Mesenchymal stem cell (in vitro differentiated cells and primary cell): ENCODE measurements around the gene GRIN2C.

Source experiments
- DNase-seq: peaks from one replicate; pipeline ENCODE4 v3.0.0-alpha.2; 2013
- H2AFZ ChIP-seq: one replicate; pipeline ENCODE4 v1.6.1; 2013; ENCODE audit warnings: low read depth, mild to moderate bottlenecking, control low read depth, inconsistent platforms, low read length, moderate library complexity
- H2AK5ac ChIP-seq: 2 replicates; pipeline ENCODE4 v1.6.1; 2013; ENCODE audit warnings: low read length, moderate library complexity, mild to moderate bottlenecking, inconsistent platforms; ENCODE audit not compliant: severe bottlenecking
- H2BK120ac ChIP-seq: one replicate; pipeline ENCODE4 v1.6.1; 2013; ENCODE audit warnings: low read depth, mild to moderate bottlenecking, inconsistent platforms, low read length, moderate library complexity
- H2BK12ac ChIP-seq, 2 experiments: one replicate each; pipeline ENCODE4 v1.6.1; 2013; ENCODE audit warnings: inconsistent platforms in 2 of 2, low read length in 2 of 2, mild to moderate bottlenecking in 2 of 2, moderate library complexity in 2 of 2, control low read depth in 1 of 2
- H2BK15ac ChIP-seq: one replicate; pipeline ENCODE4 v1.6.1; 2013; ENCODE audit warnings: mild to moderate bottlenecking, low read depth, inconsistent platforms; ENCODE audit not compliant: poor library complexity, severe bottlenecking
- H2BK5ac ChIP-seq: 2 replicates; pipeline ENCODE4 v1.6.1; 2013; ENCODE audit warnings: low read depth, mild to moderate bottlenecking, low read length, control low read depth, inconsistent platforms; ENCODE audit not compliant: poor library complexity, severe bottlenecking
- H3K14ac ChIP-seq, 2 experiments: one replicate each; pipeline ENCODE4 v1.6.1; 2013; ENCODE audit warnings: inconsistent platforms in 2 of 2, low read length in 2 of 2, control low read depth in 1 of 2, mild to moderate bottlenecking in 1 of 2, moderate library complexity in 1 of 2
- H3K18ac ChIP-seq, 2 experiments: one replicate each; pipeline ENCODE4 v1.6.1; 2013; ENCODE audit warnings: inconsistent platforms in 2 of 2, low read length in 2 of 2, control low read depth in 1 of 2, low read depth in 1 of 2, mild to moderate bottlenecking in 1 of 2
- H3K23ac ChIP-seq, 2 experiments: one replicate each; pipeline ENCODE4 v1.6.1; 2013; ENCODE audit warnings: inconsistent platforms in 2 of 2, low read length in 2 of 2, mild to moderate bottlenecking in 2 of 2, moderate library complexity in 2 of 2, control low read depth in 1 of 2
- H3K27ac ChIP-seq: 2 replicates; pipeline ENCODE4 v1.5.1; 2013; ENCODE audit warnings: mild to moderate bottlenecking, moderate library complexity, low read length, control low read depth, inconsistent platforms; ENCODE audit not compliant: poor library complexity, severe bottlenecking
- H3K27me3 ChIP-seq, 2 experiments: 2 replicates each; pipeline versions ENCODE4 v1.6.1 to v1.7.0; 2013; ENCODE audit warnings: low read length in 2 of 2, mild to moderate bottlenecking in 2 of 2, moderate library complexity in 2 of 2, control low read depth in 1 of 2, inconsistent platforms in 1 of 2; ENCODE audit not compliant: control insufficient read depth in 1 of 2, insufficient read depth in 1 of 2
- H3K36me3 ChIP-seq, 2 experiments: 2 replicates each; pipeline versions ENCODE4 v1.6.1 to v1.7.0; 2013; ENCODE audit warnings: low read length in 2 of 2, control low read depth in 1 of 2, inconsistent platforms in 1 of 2, low read depth in 1 of 2, mild to moderate bottlenecking in 1 of 2; ENCODE audit not compliant: insufficient read depth in 2 of 2, control insufficient read depth in 1 of 2
- H3K4ac ChIP-seq, 2 experiments: one replicate each; pipeline ENCODE4 v1.6.1; 2013; ENCODE audit warnings: inconsistent platforms in 2 of 2, low read length in 2 of 2, mild to moderate bottlenecking in 2 of 2, moderate library complexity in 2 of 2, control low read depth in 1 of 2, low read depth in 1 of 2
- H3K4me1 ChIP-seq: 2 replicates; pipeline ENCODE4 v1.6.1; 2013; ENCODE audit warnings: low read depth, low read length, control low read depth; ENCODE audit not compliant: control insufficient read depth, insufficient read depth
- H3K4me2 ChIP-seq: 2 replicates; pipeline ENCODE4 v1.6.1; 2013; ENCODE audit warnings: low read length, mild to moderate bottlenecking, inconsistent platforms; ENCODE audit not compliant: poor library complexity, severe bottlenecking
- H3K4me3 ChIP-seq, 2 experiments: 2 replicates each; pipeline versions ENCODE4 v1.5.1 to v1.7.0; 2013; ENCODE audit warnings: low read length in 2 of 2, mild to moderate bottlenecking in 2 of 2, control low read depth in 1 of 2, low read depth in 1 of 2; ENCODE audit not compliant: insufficient read depth in 1 of 2
- H3K79me1 ChIP-seq: replicated peaks from 2 replicates; pipeline ENCODE4 v1.6.1; 2013; ENCODE audit warnings: mild to moderate bottlenecking, control low read depth, low read length, inconsistent platforms; ENCODE audit not compliant: poor library complexity, severe bottlenecking
- H3K9ac ChIP-seq: 2 replicates; pipeline ENCODE4 v1.7.0; 2013; ENCODE audit warnings: mild to moderate bottlenecking, low read length, moderate library complexity
- H3K9me3 ChIP-seq: 2 replicates; pipeline ENCODE4 v1.7.0; 2013; ENCODE audit warnings: mild to moderate bottlenecking, low read length; ENCODE audit not compliant: control insufficient read depth
- H4K8ac ChIP-seq: one replicate; pipeline ENCODE4 v1.6.1; 2013; ENCODE audit warnings: inconsistent platforms, mild to moderate bottlenecking, low read length, moderate library complexity
- H4K91ac ChIP-seq: one replicate; pipeline ENCODE4 v1.6.1; 2013; ENCODE audit warnings: mild to moderate bottlenecking, low read length, inconsistent platforms
- WGBS: methylation state at CpG from one replicate; pipeline ENCODE4 v1.1.7; 2013; ENCODE audit warnings: mixed read lengths; 5-methylcytosine and 5-hydroxymethylcytosine counted together

Gene GRIN2C

GRCh38 chr17:74842146-74842598, 17.5 kb downstream of the GRIN2C start:
- peaks cover 10 to 23% of the 10 kb centered on the region in 2 experiments for H3K27me3 ChIP-seq
- no peak overlapping the region for H2AK5ac ChIP-seq
- H3K18ac ChIP-seq: peak overlapping the region in 1 of 2 experiments; percentile 88
- no peak overlapping the region for H3K23ac ChIP-seq
- peak overlapping the region; percentile 74 for H4K91ac ChIP-seq
- peak overlapping the region; percentile 5 to 75 for H2BK12ac ChIP-seq
- H3K36me3 ChIP-seq: peaks cover 0 to 21% of the 10 kb centered on the region in 2 experiments
- H2BK15ac ChIP-seq: no peak overlapping the region
- peak overlapping the region in 1 of 2 experiments; percentile 58 for H3K4me3 ChIP-seq
- H3K9ac ChIP-seq: peak overlapping the region; percentile 43
- H4K8ac ChIP-seq: peak overlapping the region; percentile 98
- H3K9me3 ChIP-seq: no peaks in the 10 kb centered on the region
- H3K4me2 ChIP-seq: peak overlapping the region; percentile 70
- peak overlapping the region in 1 of 2 experiments; percentile 56 for H3K4ac ChIP-seq
- WGBS: 66% methylated on average over 8 of the region's 8 CpGs
- H3K14ac ChIP-seq: no peak overlapping the region
- H2BK5ac ChIP-seq: no peak overlapping the region
- no peaks in the 10 kb centered on the region for H3K79me1 ChIP-seq
- H2BK120ac ChIP-seq: peak overlapping the region; percentile 78
- no peak overlapping the region for H3K27ac ChIP-seq
- DNase-seq: peak; percentile 33
- peak overlapping the region; percentile 73 for H2AFZ ChIP-seq
- peaks cover 29% of the 10 kb centered on the region for H3K4me1 ChIP-seq

- Histone ChIP-seq H3K4me3 (no peak overlapping the region), H3K4me2 (no peak overlapping the region), H2BK120ac (no peak overlapping the region), H3K9ac (peak overlapping the region; percentile 21), H2AFZ (peak overlapping the region; percentile 11), H3K14ac (no peak overlapping the region), H2BK12ac (peak overlapping the region; percentile 75 to 76), H3K36me3 (peaks cover 10 to 32% of the 10 kb centered on the region in 2 experiments), H3K9me3 (no peaks in the 10 kb centered on the region), H3K27me3 (peaks cover 10 to 20% of the 10 kb centered on the region in 2 experiments), H3K79me1 (no peaks in the 10 kb centered on the region), H2BK15ac (peak overlapping the region; percentile 26), H3K4me1 (peaks cover 29% of the 10 kb centered on the region), H2AK5ac (peak overlapping the region; percentile 38), H3K4ac (peak overlapping the region in 1 of 2 experiments; percentile 48), H2BK5ac (no peak overlapping the region), H3K27ac (no peak overlapping the region), H3K18ac (peak overlapping the region; percentile 16 to 44), H3K23ac (no peak overlapping the region), H4K91ac (peak overlapping the region; percentile 71), H4K8ac (peak overlapping the region; percentile 74)
- WGBS: 51% methylated on average over 13 of the region's 13 CpGs
- DNase-seq: peak; percentile 43
Observed at GRCh38 chr17:74840989-74841666, 18.6 kb downstream of the GRIN2C start.

DNA sequence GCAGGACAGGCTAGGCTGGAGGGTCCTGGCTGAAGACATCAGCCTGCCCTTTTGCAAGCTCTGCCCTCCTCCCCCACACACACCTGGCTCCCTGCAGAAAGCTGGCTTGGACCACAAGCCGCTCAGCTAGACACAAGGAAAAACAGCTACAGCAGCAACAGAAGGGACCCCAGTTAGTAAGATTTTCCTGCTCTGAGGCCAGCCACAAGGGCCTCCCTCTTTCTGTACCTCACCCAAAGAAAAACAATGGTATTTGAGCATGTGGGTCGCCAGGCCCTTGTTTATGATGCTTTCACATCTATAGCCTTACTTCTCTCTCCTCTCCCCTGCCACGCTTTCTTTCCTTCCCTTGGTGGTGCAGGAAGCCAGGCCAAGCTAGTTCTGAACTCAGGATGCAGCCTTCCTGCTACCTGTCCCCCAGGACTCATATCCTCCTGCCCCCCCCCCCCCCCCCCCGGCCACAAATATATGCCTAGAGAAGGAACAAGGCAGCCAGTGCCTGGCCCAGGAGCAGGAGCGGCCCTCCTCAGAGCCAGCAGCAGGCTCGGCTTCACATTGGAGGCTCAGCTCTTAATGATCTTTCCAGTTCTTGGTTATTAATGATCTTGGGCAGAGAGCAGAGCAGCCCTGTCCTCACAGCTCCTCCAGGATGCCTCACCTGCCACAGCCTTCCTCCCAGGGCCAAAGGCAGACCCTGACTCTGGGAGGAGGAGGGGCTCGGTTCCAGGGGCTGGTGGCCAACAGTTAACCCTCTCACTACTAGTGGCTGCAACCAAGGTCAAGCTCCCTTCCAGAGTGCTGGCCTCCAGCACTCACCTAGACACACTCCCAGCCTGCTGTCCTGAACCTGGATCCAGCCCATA, 19.5 kb downstream of the GRIN2C start:
- peak overlapping the region; percentile 60 for H4K8ac ChIP-seq
- no peak overlapping the region for H4K91ac ChIP-seq
- H3K36me3 ChIP-seq: peaks cover 14 to 41% of the 10 kb centered on the region in 2 experiments
- H2BK12ac ChIP-seq: peak overlapping the region in 1 of 2 experiments; percentile 60
- no peak overlapping the region for H2BK15ac ChIP-seq
- no peak overlapping the region for H3K4me3 ChIP-seq
- no peak overlapping the region for H3K4ac ChIP-seq
- no peaks in the 10 kb centered on the region for H3K9me3 ChIP-seq
- no peak overlapping the region for H2AK5ac ChIP-seq
- H3K9ac ChIP-seq: no peak overlapping the region
- no peak overlapping the region for H3K23ac ChIP-seq
- no peak overlapping the region for H2AFZ ChIP-seq
- H3K27ac ChIP-seq: no peak overlapping the region
- no peak overlapping the region for H2BK5ac ChIP-seq
- no peaks in the 10 kb centered on the region for H3K79me1 ChIP-seq
- peaks cover 5 to 13% of the 10 kb centered on the region in 2 experiments for H3K27me3 ChIP-seq
- no peak overlapping the region for H3K14ac ChIP-seq
- no peak overlapping the region for H3K4me2 ChIP-seq
- H2BK120ac ChIP-seq: no peak overlapping the region
- peak overlapping the region in 1 of 2 experiments; percentile 58 for H3K18ac ChIP-seq
- no peak for DNase-seq
- peaks cover 29% of the 10 kb centered on the region for H3K4me1 ChIP-seq
- 55% methylated on average over 6 of the region's 7 CpGs for WGBS

GRCh38 chr17:74838274-74838673, 21.4 kb downstream of the GRIN2C start:
- H2AK5ac ChIP-seq: no peak overlapping the region
- no peak overlapping the region for H2AFZ ChIP-seq
- H2BK120ac ChIP-seq: no peak overlapping the region
- no peak overlapping the region for H3K27ac ChIP-seq
- no peak overlapping the region for H2BK5ac ChIP-seq
- no peak overlapping the region for H4K8ac ChIP-seq
- no peak overlapping the region for H3K9ac ChIP-seq
- H3K4me2 ChIP-seq: no peak overlapping the region
- peaks cover under 1% of the 10 kb centered on the region in 2 experiments for H3K27me3 ChIP-seq
- H3K4ac ChIP-seq: no peak overlapping the region
- no peak overlapping the region for H4K91ac ChIP-seq
- 90% methylated on average over 9 of the region's 9 CpGs for WGBS
- H3K14ac ChIP-seq: no peak overlapping the region
- no peak for DNase-seq
- H3K4me3 ChIP-seq: no peak overlapping the region
- H3K4me1 ChIP-seq: peaks cover 35% of the 10 kb centered on the region
- peaks cover 14 to 49% of the 10 kb centered on the region in 2 experiments for H3K36me3 ChIP-seq
- H2BK15ac ChIP-seq: no peak overlapping the region
- no peak overlapping the region for H3K23ac ChIP-seq
- H3K79me1 ChIP-seq: no peaks in the 10 kb centered on the region
- no peaks in the 10 kb centered on the region for H3K9me3 ChIP-seq
- H3K18ac ChIP-seq: no peak overlapping the region
- no peak overlapping the region for H2BK12ac ChIP-seq
